Measurements from ENCODE around the gene COL4A5. TPM values are rescaled to one million over a fixed set of nuclear protein-coding genes. Genes with fewer than 3 reads are reported as not detected.
"Not testable (repeated sequence)": the region's sequence is repeated elsewhere in the genome, so short reads cannot be mapped to it uniquely, and the experiment has no call there.

COL4A5 gene
- total RNA-seq = 48.0 and 54.9 TPM in 2 replicates

DNA sequence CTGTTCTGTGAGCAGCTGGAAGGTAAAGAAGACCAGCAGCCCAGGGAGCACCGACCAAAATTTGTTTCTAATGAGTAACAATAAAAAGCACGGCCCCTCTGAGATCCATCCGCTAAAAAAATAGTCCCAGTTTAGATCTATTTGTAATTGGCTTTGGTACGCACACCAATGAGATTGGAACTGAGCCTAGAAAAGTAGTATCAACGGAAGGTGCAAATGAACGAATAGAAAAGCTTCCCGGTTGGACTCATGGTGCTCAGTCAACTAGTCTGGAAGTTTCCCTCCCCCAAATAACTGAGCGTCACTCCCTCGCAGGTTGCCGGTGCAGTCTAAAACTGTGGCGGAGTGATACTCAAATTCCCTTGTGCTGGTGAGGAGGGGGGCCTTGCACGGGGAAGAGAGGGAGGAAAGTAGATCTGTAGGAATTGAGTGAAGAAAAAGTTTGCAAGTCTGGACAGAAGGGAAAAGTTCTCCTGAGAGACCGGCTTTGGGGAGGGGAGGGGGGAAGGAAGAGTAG lies at the start of gene COL4A5:
COL4A5 (plus strand) TSS at position 413 of the 517 bp plus-strand sequence. CDS start 288 bp downstream, outside the sequence.
- peak; percentile 82 for DNase-seq

DNA sequence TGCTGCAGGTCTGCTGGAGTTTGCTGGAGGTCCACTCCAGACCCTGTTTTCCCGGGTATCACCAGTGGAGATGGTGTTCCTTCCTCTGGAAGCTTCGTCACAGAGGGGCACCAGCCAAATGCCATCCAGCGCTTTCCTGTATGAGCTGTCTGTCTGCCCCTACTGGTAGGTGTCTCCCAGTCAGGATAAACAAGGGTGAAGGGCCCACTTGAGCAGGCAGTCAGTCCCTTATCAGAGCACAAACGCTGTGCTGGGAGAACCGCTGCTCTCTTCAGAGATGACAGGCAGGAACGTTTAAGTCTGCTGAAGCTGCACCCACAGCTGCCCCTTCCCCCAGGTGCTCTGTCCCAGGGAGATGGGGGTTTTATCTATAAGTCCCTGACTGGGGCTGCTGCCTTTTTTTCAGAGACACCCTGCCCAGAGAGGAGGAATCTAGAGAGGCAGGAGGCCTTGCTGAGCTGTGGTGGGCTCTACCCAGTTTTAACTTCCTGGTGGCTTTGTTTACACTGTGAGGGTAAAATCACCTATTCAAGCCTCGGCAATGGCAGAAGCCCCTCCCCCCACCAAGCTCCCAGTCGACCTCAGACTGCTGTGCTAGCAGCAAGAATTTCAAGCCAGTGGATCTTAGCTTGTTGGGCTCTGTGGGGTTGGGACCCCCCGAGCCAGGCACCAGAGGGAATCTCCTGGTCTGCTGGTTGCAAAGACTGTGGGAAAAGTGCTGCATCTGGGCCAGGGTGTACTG lies 48.5 kb upstream of the COL4A5 start:
- not testable (repeated sequence) for DNase-seq

DNA sequence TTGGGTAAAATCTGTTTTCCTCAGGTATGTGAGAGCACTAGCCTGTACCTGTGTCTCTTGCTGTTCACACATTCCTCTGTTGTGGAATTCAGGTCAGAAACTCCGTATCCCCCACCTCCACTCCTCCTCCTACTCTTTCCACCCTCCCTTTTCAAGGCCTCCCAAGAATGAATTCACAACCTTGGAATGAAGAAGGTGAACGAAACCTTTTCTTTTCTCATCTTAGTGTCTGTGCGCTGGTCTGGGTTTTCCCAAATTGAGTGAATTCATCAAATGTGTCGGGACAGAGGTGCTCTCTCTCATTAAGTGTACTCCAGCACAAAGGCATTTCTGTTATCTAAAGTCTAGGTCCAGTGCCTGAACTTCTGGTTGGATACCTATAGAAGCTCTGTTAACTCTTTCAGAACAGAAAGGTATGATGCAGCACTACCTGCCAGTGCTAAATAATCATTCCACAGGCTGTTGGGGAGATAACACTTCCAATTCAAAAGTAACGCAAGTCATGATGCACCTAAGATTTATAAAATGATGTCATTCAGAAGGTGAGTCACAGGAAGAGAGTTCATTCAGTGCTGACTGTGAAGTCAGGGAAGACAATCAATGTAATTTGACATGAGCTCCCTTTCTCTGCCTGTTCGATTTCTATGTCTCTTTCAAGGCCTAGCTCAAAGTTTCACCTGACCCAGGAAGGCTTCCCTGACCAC lies 43.3 kb upstream of the COL4A5 start:
- DNase-seq = peak; percentile 54

DNA sequence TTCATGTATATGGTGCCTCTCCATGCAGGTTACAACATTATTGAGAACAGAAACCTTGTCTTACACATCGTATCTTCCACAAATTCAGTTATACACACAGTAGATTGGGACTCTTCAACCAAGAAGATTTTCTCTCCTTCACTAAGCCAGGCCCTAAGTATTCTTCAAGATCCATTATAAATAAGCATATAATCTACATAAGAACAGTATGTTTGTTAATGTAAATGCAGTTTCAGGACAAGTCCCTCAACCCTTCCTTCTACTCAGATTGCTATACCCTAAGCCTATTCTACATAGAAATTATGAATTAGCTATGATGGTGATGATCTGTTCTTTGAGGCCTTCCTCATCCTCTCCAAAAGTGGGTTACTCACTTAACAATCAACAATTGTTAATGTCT lies 42.7 kb upstream of the COL4A5 start:
- DNase-seq = no peak

DNA sequence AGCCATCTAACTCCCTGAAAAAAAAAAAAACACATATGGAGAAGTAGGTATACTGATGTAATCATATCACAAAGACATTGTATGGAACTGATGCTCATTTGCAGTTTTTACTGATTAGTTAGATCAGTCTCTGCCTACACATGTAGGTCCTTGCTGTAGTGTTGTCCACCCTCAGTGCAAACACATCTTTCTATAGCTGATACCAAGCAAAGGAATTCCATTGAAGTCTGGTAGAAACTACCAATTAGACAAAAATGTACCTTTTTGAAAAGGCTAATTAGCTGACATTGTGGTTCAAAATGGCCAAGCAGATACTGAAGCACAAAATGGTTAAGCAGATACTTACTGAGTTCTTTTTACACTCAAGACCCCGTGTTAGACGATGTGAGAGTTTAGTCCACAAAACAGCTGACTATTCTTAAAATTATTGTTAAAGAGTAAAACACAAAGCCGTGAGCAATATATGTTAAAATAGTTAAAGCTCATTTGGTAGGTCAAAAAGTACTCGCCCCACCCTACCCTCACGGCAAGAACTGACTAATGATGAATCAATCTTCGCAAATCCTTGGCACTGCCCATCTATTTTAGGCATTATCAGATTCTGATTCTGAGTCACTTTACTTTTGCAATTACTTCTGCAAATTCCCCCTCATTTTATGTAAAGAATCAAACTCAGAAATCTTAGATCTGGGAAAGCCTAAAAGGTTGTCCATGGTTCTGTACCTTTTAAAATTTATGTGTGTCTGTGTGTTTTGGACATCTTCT lies 41.8 kb upstream of the COL4A5 start:
- peak; percentile 37 for DNase-seq

DNA sequence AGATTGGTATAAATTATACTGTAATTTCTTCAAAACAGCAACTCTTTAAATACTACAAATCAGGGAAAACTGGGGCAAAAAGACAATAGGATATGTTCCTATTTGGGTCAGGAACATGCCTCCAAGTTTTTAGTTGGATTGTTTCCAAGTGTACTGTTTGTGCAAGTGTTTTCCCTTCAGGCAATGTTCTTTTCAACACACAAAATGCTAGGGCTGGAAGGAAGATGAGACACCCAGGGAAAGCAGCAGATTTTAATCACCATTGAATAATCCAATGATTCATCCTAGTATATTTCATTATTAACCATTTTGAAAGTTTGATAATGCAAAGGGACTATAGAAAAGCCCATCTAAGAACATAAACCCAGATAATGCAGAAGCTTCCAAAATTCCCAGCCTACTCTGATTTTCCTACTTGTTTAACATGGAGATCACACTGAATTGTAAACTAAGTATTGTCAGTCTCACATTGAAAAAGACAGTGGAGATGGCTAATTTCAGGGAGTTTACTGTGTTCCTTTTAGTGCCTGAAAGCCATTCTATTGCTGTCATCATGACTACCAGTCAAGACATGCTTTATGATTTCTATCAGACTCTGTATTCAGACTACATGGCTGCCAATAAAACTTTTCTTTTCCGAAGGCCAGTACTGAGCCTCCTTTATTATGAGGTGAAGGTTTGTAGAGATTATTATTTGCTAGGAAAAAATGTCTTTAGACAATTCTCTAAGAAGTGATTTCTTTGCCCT lies 40.0 kb upstream of the COL4A5 start:
- peak; percentile 55 for DNase-seq

DNA sequence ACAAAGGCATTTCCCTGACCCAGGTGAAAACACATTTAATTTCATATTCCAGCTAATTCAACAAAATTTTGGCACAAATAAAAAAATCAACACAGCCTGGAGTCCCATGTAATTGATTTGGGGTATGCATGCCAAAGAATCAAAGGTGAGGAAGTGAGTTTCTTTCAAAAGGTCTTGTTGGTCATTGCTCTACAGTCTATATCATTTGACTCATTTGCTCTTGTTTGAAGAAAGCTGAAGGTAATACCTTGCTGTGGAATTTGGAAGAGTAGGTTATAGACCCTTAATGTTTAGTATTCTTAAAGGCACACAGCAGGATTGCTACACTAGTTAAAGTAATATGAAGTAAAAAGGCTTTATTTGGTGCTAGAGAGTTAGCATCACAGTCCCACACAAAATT lies 26.9 kb upstream of the COL4A5 start:
- DNase-seq = no peak

DNA sequence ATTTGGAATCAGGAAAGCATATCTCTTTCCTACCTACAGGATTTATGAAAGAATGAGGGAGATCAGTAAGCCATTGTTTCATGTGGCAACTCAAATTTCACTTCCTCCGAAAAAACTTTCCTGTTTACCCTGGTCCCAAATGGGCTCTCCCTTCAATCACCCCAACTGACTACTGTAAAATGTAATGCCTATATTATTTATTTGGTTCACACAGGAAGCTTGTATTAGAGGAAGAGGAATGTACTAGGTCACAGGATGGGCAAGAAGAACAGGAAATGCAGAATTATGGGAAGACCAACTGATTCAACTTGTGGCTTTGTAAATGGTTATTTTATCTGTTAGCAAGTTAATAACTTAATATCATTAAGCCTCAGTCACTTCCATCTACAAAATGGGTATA lies 24.5 kb upstream of the COL4A5 start:
- peak; percentile 16 for DNase-seq

DNA sequence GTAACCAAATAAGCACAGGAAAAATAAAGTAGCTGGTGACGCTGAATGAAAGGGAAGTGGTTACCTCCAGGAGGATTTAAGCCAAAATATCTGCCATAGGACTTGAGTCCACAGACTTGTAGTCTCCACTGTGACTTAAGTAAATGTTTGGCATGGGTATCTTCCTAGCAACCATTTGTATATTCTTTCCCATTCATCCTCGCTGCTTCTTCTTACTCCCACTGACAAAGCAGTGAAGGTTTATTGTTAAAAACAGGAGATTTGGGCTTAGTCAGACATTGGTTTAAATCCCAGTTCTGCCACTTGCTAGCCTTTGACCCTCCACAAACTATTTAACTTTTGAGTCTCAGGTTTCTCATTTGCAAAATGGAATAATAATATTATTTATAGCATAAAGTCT lies 23.7 kb upstream of the COL4A5 start:
- peak; percentile 52 for DNase-seq

DNA sequence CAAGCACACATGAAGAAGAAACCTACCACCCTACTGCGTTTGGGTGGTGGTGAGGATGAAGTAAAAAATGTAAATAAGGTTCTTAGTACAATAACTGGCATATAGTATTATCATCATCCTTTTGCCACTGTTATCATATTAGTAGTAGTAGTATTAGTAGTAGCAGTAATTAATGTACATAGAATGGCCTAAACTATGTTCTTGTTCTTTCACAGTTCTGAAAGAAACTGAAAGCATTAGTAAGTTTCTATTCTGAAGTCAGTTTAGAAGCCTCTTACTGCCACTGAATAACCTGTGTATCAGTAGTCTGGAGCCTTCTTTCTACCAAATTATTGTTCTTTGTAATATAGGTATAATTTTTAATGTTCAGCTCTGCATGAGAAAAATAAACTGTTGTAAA lies 22.4 kb upstream of the COL4A5 start:
- DNase-seq = no peak

DNA sequence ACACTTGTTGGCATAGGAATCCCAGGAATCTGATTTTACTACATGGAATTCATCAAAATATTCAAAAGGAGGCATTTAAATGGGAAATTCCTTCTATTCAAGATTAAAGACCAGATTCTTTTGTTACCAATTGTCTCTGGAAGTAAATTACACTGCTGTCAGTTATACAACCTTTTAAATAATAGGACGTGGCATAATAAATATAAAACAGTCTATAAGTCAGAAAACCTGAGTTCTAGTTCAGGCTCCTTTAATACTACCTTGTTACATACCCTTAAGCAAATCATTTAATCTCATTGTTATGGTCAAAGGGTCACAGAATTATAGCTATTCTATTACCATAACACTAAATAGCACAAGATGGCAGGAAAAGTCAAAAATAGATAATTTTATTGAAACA lies 20.2 kb upstream of the COL4A5 start:
- no peak for DNase-seq

DNA sequence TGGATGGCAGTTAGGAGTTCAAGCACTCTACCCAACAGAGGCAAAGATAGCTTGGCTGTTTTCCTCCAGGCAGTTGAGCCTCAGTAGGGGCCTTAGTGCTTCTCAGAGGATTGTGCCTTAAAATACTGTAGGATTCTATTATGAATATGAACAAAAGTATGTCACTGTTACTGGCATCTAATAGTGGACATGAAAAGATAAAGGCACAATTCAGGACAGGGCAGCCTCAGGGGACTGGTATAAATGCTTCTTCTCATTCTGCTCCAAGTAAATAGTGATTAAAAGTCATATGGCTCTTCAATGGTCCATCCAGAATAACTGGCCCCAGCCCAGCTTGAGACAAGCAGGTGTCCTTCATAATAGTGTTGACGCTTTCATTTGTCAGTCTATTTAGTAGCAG lies 19.2 kb upstream of the COL4A5 start:
- DNase-seq = no peak

DNA sequence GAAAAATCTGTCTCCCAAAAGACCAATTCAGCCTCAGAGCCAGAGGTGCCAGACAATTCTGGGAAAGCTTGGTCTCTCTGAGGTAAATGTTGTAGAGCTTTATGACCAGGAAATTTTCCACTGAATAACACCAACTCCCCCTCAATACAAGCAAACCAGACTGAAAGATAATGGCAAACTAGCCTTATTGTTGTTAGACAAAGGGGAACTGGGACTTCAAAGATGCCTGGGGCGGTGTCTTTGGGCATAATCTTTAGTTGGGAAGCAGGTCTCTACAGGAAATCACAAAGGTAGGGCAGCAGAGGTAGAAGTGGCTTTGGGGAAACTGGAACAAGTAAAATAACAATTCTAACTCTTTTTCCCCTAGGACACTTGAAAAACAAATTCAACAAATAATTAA lies 13.4 kb upstream of the COL4A5 start:
- DNase-seq = no peak

DNA sequence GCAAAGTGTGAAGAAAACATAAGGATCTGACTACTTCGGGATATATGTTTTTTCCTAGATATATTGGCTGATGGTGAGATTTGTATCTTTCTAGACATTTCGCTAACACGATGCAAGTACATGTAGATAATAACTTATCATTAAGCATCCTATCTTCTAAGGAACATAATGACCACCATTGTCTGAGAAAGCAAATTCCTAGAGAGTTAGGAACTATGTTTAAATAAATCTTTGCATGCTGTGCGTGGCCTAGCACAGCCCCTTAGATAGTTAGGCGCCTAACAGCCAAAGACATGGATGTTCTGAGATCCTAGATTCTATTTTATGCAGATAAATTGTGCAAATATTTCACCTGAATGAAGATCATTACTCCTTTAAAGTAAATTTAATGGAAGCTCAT lies 4.4 kb upstream of the COL4A5 start:
- DNase-seq = no peak

DNA sequence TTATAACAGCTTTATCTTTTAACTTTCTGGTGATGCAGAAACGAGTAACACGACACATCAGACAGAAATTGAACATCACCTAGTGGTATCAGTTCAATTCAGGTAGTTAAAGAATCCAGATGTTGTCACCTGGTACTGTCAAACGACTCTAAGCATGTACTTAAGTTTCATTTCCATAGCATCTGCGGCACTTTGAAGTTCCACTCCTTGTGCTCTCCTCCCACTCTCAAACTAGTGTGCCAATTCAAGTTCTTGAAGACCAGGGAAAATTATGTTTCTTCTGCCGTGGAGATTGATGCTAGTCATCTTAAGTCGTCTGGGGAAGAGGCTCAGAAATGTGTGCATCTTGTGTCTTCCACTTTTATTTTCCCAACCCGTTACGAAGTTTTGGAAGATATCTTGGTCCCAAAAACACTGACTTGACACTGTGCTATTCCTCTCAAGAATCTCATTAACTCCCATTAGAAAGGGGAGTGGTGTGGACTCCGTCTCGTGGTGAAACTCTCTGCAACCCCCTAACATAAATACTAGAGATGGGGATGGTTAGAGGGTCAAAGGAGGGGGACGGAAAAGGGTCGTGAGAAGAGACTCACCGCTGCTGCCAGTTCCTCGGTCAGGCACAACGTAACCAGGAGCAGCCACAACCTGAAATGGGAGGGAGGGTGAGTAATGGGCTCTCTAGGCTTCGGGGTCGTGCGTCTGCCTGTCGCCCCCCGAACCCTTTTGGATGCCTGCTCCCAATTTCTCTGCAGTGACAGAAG lies 2.1 kb upstream of the COL4A5 start:
- no peak for DNase-seq

DNA sequence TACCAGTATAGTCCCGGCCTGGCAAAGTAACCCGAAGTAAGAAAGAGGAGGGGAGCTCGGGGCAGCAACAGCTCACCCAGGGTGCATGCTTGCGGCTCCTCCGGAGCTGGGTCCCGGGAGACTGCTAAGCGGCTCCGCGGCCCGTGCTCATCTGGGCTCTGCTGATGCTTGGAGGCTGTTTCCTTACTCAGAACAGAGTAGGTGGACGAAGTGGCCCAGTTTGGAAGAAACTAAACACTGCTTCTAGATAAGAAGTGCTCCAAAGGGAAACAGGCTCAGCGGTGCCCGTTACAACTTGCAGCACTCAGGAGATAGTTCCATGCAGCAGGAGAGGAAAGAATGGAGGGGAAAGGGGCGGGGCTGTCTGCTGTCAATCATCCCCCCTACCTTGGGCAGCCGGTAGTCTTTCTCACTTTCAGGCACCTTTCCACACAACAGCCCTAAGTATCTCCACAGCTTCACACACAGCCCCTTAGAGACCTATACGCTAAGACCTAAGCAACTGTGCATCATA lies 1.5 kb upstream of the COL4A5 start, which contains the start of gene COL4A6:
COL4A6 (minus strand) TSS at position 313 of the 514 bp plus-strand sequence; CDS start at position 87, 226 bp downstream.
- DNase-seq = peak; percentile 15

DNA sequence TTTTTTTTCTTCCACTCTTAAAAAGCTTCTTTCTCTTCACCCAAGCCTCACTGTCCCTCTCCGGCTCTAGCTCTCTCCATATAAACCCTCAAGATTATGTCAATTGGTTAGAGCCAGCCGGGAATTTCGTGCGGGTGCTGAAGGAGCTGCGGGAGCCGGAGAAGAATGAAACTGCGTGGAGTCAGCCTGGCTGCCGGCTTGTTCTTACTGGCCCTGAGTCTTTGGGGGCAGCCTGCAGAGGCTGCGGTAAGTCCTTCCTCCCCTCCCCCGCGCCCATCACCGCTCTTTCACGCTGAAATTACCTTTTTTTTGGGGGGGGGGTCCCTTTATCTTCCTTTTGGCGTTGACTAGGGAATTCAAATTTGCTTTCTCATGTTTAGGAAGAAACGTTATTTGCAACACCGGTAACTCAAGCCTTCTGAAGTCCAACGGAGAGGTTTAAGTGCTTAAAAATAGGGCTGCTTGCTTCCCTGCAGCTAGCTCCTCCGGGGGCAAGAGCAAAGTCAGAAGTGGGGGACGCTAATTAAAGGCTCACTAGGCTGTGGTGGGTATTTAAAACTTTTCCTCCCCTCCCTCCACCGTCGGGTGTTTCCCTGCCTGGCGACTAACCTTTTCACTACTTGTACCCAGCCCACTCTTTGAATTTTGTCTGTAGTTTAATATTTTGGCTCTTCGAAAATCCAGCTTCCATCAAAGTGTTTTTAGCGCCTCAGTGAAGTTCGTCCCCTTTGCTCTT lies 491 bp downstream of the COL4A5 start:
- DNase-seq = peak; percentile 44

DNA sequence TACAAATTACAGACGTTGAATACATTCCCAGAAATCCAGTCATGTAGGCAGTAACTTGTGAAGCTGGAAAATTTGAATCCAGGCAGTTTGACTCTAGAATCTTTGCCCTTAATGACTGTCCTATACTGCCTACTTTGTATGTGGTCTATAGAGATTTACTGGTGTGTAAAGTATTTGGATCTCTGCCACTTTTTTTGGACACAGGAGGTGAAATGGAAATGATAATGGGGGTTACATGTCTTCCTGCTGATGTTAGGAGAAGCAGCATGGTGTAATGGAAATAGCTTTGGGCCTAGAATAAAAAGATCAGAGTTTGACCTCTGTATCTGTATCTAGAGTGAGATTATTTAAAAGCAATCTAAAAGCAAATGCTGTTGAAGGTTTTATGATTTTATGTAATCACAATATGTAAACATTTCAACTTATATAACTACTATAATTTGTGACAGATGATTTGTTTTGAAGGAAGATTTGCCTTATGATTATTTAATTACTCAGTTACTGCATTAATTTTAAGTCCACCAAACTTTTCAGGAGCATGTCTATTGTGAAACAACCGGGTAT lies 3.3 kb downstream of the COL4A5 start:
- peak; percentile 7 for DNase-seq

DNA sequence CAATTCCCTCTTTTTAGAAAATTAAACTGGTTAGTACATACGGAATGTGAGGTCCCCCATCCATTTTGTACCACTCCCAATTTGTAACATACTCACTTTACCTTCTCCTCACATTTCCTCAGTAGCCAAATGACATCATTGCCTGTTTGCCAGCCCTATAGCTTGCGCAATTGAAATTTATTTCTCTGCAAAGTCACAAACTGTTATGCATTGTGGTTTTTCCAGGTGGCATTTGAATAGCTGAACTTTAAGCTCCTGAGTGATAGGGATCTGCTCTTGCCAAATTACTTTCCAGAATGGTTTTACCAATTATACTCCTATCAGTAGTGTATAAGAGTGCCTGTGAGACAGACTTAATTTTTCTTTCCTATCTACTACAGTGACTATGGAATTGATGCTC lies 7.7 kb downstream of the COL4A5 start:
- DNase-seq = peak; percentile 0

DNA sequence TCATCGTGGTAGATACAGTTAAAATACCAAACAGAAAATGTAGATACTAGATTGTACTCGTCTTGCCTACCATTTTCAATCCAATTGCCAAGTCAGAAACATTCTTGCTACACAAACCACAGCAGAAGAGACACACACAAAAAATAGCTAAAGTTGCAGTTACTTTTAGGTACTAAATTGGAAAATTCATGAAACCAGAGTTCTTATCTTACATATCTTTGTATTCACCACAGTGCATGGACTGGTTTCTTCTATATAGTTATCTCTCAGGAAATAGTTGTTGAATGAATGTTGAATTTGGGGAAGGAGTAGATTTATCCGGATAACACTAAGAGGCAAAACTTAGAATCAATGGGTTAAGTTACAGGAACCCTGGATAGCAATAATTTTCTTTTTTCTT lies 14.2 kb downstream of the COL4A5 start:
- DNase-seq = no peak
